GM12878 (cell line): ENCODE results near the gene B9D1. TPM values are rescaled to one million over a fixed set of nuclear protein-coding genes. Genes with fewer than 3 reads are reported as not detected.

Experiments used
- ATAC-seq: fragments of 200-7000 bp; cut with Tn5 transposase; 3 replicates; pipeline ENCODE4 v1.9.1; 2020; ENCODE audit warnings: mild to moderate bottlenecking, moderate library complexity
- BruUV-seq: library from RNA; stranded (reverse); fragments of 400-500 nt; replicated peaks from 2 replicates; lab custom pipeline; 2021; lab: Mats Ljungman, UMichigan
- CTCF ChIA-PET: fragments of 300-600 bp; sonication (Branson Sonifier 250); formaldehyde crosslinking; extraction: SDS; loops from one replicate; lab custom pipeline; 2021; ENCODE audit warnings: inconsistent platforms; lab: Yijun Ruan, JAX
- POLR2A ChIA-PET: fragments of 350-600 bp; formaldehyde crosslinking; extraction: SDS; loops from one replicate; lab custom pipeline; 2021; ENCODE audit warnings: inconsistent platforms; lab: Charles Lee
- RAD21 ChIA-PET: fragments of 300-600 bp; sonication (Branson Sonifier 250); formaldehyde crosslinking; loops from one replicate; lab custom pipeline; 2023; ENCODE audit warnings: antibody characterized with exemption; ENCODE audit not compliant: unreplicated experiment; lab: Charles Lee
- SMC1A ChIA-PET: fragments of 300-600 bp; sonication (Branson Sonifier 250); formaldehyde crosslinking; loops from one replicate; lab custom pipeline; 2023; ENCODE audit not compliant: unreplicated experiment, uncharacterized antibody; lab: Charles Lee
- DNase-seq: peaks from one replicate; pipeline ENCODE4 v3.0.0-alpha.2; 2011; ENCODE audit warnings: low read depth, low spot score
- FAIRE-seq: peaks from 3 replicates; lab custom pipeline; 2011; peaks lifted over from hg19 to GRCh38; lab: Jason Lieb, UNC
- H2AFZ ChIP-seq: 2 replicates; pipeline ENCODE4 v1.6.0; 2011; ENCODE audit warnings: low read depth, low read length, control low read depth; ENCODE audit not compliant: control insufficient read depth
- H3K27ac ChIP-seq: 2 replicates; pipeline ENCODE4 v1.5.1; 2011; ENCODE audit warnings: control low read depth; ENCODE audit not compliant: control insufficient read depth, insufficient read depth
- H3K27me3 ChIP-seq, 2 experiments: replicated peaks in 1 of 2; 2 replicates each; pipeline versions ENCODE4 v1.6.0 to v1.6.1; 2011; ENCODE audit warnings: low read length in 1 of 2; ENCODE audit not compliant: control insufficient read depth in 2 of 2, insufficient read depth in 2 of 2
- H3K36me3 ChIP-seq, 2 experiments: 2 replicates each; pipeline ENCODE4 v1.5.1; 2011; ENCODE audit warnings: low read length in 1 of 2; ENCODE audit not compliant: control insufficient read depth in 2 of 2, insufficient read depth in 2 of 2
- H3K4me1 ChIP-seq: 2 replicates; pipeline ENCODE4 v1.6.1; 2011; ENCODE audit warnings: mild to moderate bottlenecking, low read length, moderate library complexity, mixed read lengths; ENCODE audit not compliant: control insufficient read depth, insufficient read depth
- H3K4me2 ChIP-seq: 2 replicates; pipeline ENCODE4 v1.6.0; 2011; ENCODE audit warnings: control low read depth; ENCODE audit not compliant: control insufficient read depth, insufficient read depth
- H3K4me3 ChIP-seq: fragments of 200-600 bp; sonication (generic); 2 replicates; pipeline ENCODE4 v1.5.1; 2016
- H3K79me2 ChIP-seq: 2 replicates; pipeline ENCODE4 v1.6.0; 2011; ENCODE audit warnings: low read length; ENCODE audit not compliant: control insufficient read depth, insufficient read depth
- H3K9ac ChIP-seq: 2 replicates; pipeline ENCODE4 v1.8.0; 2011; ENCODE audit warnings: low read length, control low read depth, mixed read lengths; ENCODE audit not compliant: control insufficient read depth, insufficient read depth
- H3K9me3 ChIP-seq: replicated peaks from 3 replicates; pipeline ENCODE4 v1.5.1; 2011; ENCODE audit warnings: mild to moderate bottlenecking, low read length; ENCODE audit not compliant: control insufficient read depth, insufficient read depth
- H4K20me1 ChIP-seq: 2 replicates; pipeline ENCODE4 v1.6.0; 2011; ENCODE audit not compliant: control insufficient read depth, insufficient read depth
- BHLHE40 ChIP-seq, 2 experiments: fragments of 450-650 bp in 1 of 2; IDR thresholded peaks; 2 replicates each; pipeline ENCODE4 v1.6.1; 2011 to 2017; ENCODE audit warnings: low read depth in 2 of 2, borderline replicate concordance in 1 of 2, improper control_type of control experiment in 1 of 2, low read length in 1 of 2, mild to moderate bottlenecking in 1 of 2
- BRCA1 ChIP-seq: IDR thresholded peaks from 2 replicates; pipeline ENCODE4 v1.6.1; 2011; ENCODE audit warnings: low read depth, low read length, improper control_type of control experiment
- EZH2 ChIP-seq: IDR thresholded peaks from 2 replicates; pipeline ENCODE4 v1.6.1; 2012; ENCODE audit warnings: low read depth, mild to moderate bottlenecking, control low read depth, inconsistent platforms, low read length, borderline replicate concordance; ENCODE audit not compliant: control insufficient read depth
- FOXM1 ChIP-seq: IDR thresholded peaks from 2 replicates; pipeline ENCODE4 v1.6.1; 2012; ENCODE audit warnings: low read depth, mild to moderate bottlenecking, inconsistent platforms, low read length, moderate library complexity
- HCFC1 ChIP-seq: fragments of 150-350 bp; IDR thresholded peaks from 2 replicates; pipeline ENCODE4 v1.6.1; 2014; ENCODE audit warnings: low read length
- HDGF ChIP-seq: fragments of 450-650 bp; IDR thresholded peaks from 2 replicates; pipeline ENCODE4 v1.6.1; 2016; ENCODE audit warnings: antibody characterized with exemption
- IRF5 ChIP-seq: fragments of 450-650 bp; IDR thresholded peaks from 2 replicates; pipeline ENCODE4 v1.6.1; 2017; ENCODE audit warnings: borderline replicate concordance
- JUNB ChIP-seq: IDR thresholded peaks from 2 replicates; pipeline ENCODE4 v1.6.1; 2016; ENCODE audit warnings: antibody characterized with exemption, mild to moderate bottlenecking
- MXI1 ChIP-seq: fragments of 150-350 bp; IDR thresholded peaks from 2 replicates; pipeline ENCODE4 v1.6.1; 2011; ENCODE audit warnings: low read depth, mild to moderate bottlenecking, inconsistent platforms, low read length, improper control_type of control experiment
- MYB ChIP-seq: fragments of 150-350 bp; IDR thresholded peaks from 2 replicates; pipeline ENCODE4 v1.6.1; 2014; ENCODE audit warnings: mild to moderate bottlenecking, low read depth, low read length, borderline replicate concordance
- NKRF ChIP-seq: fragments of 450-650 bp; conservative IDR thresholded peaks from 2 replicates; pipeline ENCODE4 v1.6.1; 2017; ENCODE audit warnings: mild to moderate bottlenecking, moderate library complexity
- NR2C2 ChIP-seq: IDR thresholded peaks from 2 replicates; pipeline ENCODE4 v1.6.1; 2011; ENCODE audit warnings: borderline replicate concordance, low read depth; ENCODE audit not compliant: control insufficient read depth, insufficient read length
- PKNOX1 ChIP-seq: fragments of 450-650 bp; IDR thresholded peaks from 2 replicates; pipeline ENCODE4 v1.6.1; 2016; ENCODE audit warnings: mild to moderate bottlenecking
- SRF ChIP-seq, 2 experiments: IDR thresholded peaks; 2 replicates each; pipeline ENCODE4 v1.6.1; 2011; ENCODE audit warnings: low read depth in 2 of 2, low read length in 2 of 2, mild to moderate bottlenecking in 1 of 2, moderate library complexity in 1 of 2
- STAT3 ChIP-seq: IDR thresholded peaks from 2 replicates; pipeline ENCODE4 v1.6.1; 2011; ENCODE audit warnings: low read depth, low read length, improper control_type of control experiment
- TARDBP ChIP-seq: IDR thresholded peaks from 2 replicates; pipeline ENCODE4 v1.6.1; 2016; ENCODE audit warnings: borderline replicate concordance
- USF1 ChIP-seq: IDR thresholded peaks from 2 replicates; pipeline ENCODE4 v1.6.1; 2011; ENCODE audit warnings: borderline replicate concordance, low read depth, mild to moderate bottlenecking, moderate library complexity, mixed read lengths, low read length; ENCODE audit not compliant: insufficient read depth; ENCODE audit errors: extremely low read length
- WGBS: methylation state at CpG from one replicate; pipeline ENCODE4 v1.1.6; 2016; ENCODE audit warnings: low lambda C conversion rate; ENCODE audit not compliant: insufficient replicate concordance, insufficient coverage; ENCODE audit errors: missing lambda C conversion rate; 5-methylcytosine and 5-hydroxymethylcytosine counted together
- in situ Hi-C: fragments of 300-500 bp; cut with MboI; formaldehyde crosslinking; loops from 9 replicates; pipeline ENCODE4 v1.14.3; 2018; ENCODE audit warnings: mixed read lengths
- intact Hi-C: fragments of 100-400 bp; cut with micrococcal nuclease; formaldehyde crosslinking; loops from one replicate; pipeline ENCODE4 v1.14.2; 2022; ENCODE audit not compliant: unreplicated experiment
- polyA plus RNA-seq, 11 experiments: library from polyadenylated mRNA; depleted of rRNA in 4 of 11; unstranded in 6 of 11; stranded (reverse) in 5 of 11; fragments of >200 nt; fragmentation: Nextera tagmentation in 4 of 11; fragmentation: Illumina TruSeq in 1 of 11; extraction: Ambion mirVana in 4 of 11; extraction: Trizol in 1 of 11; gene quantifications; 1 replicate in 1 of 11; 2 replicates in 10 of 11; pipeline versions ENCODE4 v1.2.1 to v1.2.3, GENCODE V29; 2011 to 2016; ENCODE audit warnings: inconsistent platforms in 2 of 11, missing spikeins in 2 of 11, low read depth in 1 of 11
- total RNA-seq, 4 experiments: library from RNA; depleted of rRNA in 3 of 4; stranded (reverse); fragments of >200 nt in 3 of 4; fragmentation: Illumina TruSeq in 1 of 4; extraction: Trizol in 1 of 4; gene quantifications; 2 replicates each; pipeline versions ENCODE4 v1.2.1 to v1.2.3, GENCODE V29; 2013 to 2021

Gene B9D1
- total and polyA plus RNA-seq, 10 of the 15 experiments (the other 5 are each of a cell fraction or from before 2014, with no cell fraction given), result 5.9 to 18.3 (median 9.8) TPM

- Histone ChIP-seq H3K4me1 (peaks cover 46% of the 10 kb centered on the region), H4K20me1 (peaks cover 3% of the 10 kb centered on the region; the same call in 1 of the 2 replicates), H3K27me3 (no peaks in the 10 kb centered on the region; a peak in 1 of 4 replicates), H3K4me2 (no peak overlapping the region), H3K27ac (no peak overlapping the region), H3K9ac (no peak overlapping the region), H3K4me3 (no peak overlapping the region), H2AFZ (no peak overlapping the region), H3K9me3 (no peaks in the 10 kb centered on the region), H3K36me3 (no peaks in the 10 kb centered on the region; a peak in 1 of 4 replicates), H3K79me2 (no peaks in the 10 kb centered on the region)
- in situ Hi-C loops (no loop called here), intact Hi-C loops (no loop called here)
- FAIRE-seq, result no peak
- POLR2A ChIA-PET, result interaction anchor here (0.7 to 1.7 kb wide), 2 partner anchors 16 to 55 kb away, joined by 3 to 6 read pairs; partner anchors contain the start of gene B9D1
- SMC1A ChIA-PET, result interaction anchor here (1.0 to 2.1 kb wide), 3 partner anchors 9 to 30 kb away, joined by 3 to 8 read pairs (median 4); no protein-coding TSS in a partner anchor
- CTCF ChIA-PET, result interaction anchor here (1.4 to 2.1 kb wide), 5 partner anchors 9 to 47 kb away, joined by 4 to 9 read pairs (median 4); no protein-coding TSS in a partner anchor
- RAD21 ChIA-PET, result no interaction called here
- no peak for ATAC-seq
- WGBS, result 93% methylated on average over 10 of the region's 10 CpGs
- BruUV-seq, result no TSS peak
- DNase-seq, result no peak
- TF ChIP-seq HDGF (no peak), TARDBP (no peak), EZH2 (no peak), BHLHE40 (IDR thresholded peaks at IDR 0.05; ENCODE audit: borderline replicate concordance in 1 of 2, low read depth in 2 of 2, low read length in 1 of 2) (no peak), NKRF (no peak), MYB (no peak), MXI1 (no peak), BRCA1 (no peak), SRF (IDR thresholded peaks at IDR 0.05; ENCODE audit: low read depth in 2 of 2, low read length in 2 of 2) (no peak), JUNB (no peak), FOXM1 (no peak), HCFC1 (no peak), USF1 (no peak), PKNOX1 (no peak), NR2C2 (no peak), STAT3 (no peak), IRF5 (no peak)
Observed at GRCh38 chr17:19307521-19307920, 55.0 kb downstream of the B9D1 start.
